Putamen (tissue), 1 donor: ENCODE results near the gene TSPYL1.

Source experiments
- DNase-seq: peaks from one replicate; pipeline ENCODE4 v3.0.0-alpha.2; 2016; ENCODE audit warnings: low spot score

Gene TSPYL1

DNA sequence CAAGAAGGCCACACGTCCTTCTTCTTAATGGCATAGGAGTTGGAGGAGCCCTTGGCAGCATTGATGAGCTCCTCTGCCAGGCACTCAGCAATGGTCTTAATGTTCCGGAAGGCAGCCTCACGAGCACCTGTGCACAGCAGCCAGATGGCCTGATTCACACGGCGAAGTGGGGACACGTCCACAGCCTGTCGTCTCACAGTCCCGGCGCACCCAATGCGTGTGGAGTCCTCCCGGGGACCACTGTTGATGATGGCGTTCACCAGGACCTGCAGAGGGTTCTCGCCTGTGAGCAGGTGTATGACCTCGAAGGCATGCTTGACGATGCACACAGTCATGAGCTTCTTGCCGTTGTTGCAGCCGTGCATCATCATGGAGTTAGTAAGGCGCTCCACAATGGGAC, 21.2 kb downstream of the TSPYL1 start:
- no peak for DNase-seq

- no peak for DNase-seq
Measured at GRCh38 chr6:116256694-116257093, 23.0 kb downstream of the TSPYL1 start.

GRCh38 chr6:116255246-116255800, 24.4 kb downstream of the TSPYL1 start:
- DNase-seq: no peak

GRCh38 chr6:116254297-116255056, 25.3 kb downstream of the TSPYL1 start:
- no peak for DNase-seq

GRCh38 chr6:116253505-116254296, 26.0 kb downstream of the TSPYL1 start, which contains the start of gene TSPYL4:
Gene TSPYL4 (minus strand): TSS chr6:116254075. CDS start chr6:116254008, 67 bp downstream.
- peak; percentile 95 for DNase-seq

- DNase-seq: no peak
Measured at GRCh38 chr6:116253188-116253504, 26.6 kb downstream of the TSPYL1 start.

- no peak for DNase-seq
Measured at GRCh38 chr6:116251568-116252384, 28.0 kb downstream of the TSPYL1 start.

DNA sequence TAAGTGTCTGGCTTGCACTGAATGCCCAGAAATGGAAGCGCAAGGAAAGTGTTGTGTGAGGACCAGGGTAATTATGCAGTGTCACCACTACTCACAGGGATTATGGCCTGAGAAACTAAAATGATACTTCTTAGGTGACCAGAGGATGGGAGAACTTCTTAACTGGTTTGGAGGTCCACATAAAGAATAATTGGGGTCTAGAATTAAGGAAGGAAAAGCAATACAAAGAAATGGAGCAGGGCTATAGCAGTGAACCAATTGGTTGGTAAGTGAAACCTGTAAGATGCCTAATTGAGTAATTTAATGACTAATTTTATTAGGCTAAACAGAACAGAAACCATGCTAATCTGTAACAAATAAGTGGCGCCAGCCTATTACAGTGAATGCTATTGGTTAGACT, 31.2 kb downstream of the TSPYL1 start:
- no peak for DNase-seq

DNA sequence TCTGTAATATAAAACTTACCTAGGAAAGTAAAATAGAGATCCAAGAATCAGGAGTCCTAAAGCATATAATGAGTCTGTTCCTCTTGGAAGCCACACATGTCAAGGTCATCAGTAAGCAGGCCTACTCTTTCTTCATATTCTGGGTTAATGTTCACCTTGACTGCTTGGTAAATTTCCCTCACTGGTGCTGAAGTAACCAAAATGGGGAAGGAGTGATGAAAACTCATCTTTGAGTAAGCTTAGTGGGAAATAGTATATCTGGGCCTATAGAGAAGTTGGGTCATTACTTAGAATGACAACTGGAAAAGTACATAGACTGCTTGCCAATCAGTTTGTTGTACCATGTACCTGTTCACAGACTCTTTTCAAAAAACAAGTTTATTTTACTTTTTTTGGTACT, 32.4 kb downstream of the TSPYL1 start:
- no peak for DNase-seq

GRCh38 chr6:116246089-116246488, 33.6 kb downstream of the TSPYL1 start:
- DNase-seq: no peak

DNA sequence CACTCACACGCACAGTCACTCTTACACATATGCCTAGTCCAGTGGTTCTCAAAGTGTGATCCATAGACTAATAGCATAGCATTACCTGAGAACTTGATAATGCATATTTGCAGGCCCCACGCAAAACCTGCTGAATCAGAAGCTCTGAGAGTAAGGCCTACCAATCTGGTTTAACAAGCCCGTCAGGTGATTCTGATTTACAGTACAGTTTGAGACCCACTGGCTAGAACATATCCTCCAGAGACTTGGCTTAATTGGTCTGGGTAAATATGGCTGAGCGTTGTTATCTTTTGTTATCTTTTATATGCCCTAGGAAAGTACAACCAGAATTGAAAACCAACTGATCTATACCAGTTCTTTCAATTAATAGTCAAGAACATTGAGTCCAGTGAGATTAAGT, 35.4 kb downstream of the TSPYL1 start:
- DNase-seq: no peak

- no peak for DNase-seq
Measured at GRCh38 chr6:116239856-116240255, 39.9 kb downstream of the TSPYL1 start.

- DNase-seq: no peak
Measured at GRCh38 chr6:116239256-116239655, 40.5 kb downstream of the TSPYL1 start.

- DNase-seq: no peak
Measured at GRCh38 chr6:116238083-116238482, 41.6 kb downstream of the TSPYL1 start.

- DNase-seq: no peak
Measured at GRCh38 chr6:116234689-116235088, 45.0 kb downstream of the TSPYL1 start.

DNA sequence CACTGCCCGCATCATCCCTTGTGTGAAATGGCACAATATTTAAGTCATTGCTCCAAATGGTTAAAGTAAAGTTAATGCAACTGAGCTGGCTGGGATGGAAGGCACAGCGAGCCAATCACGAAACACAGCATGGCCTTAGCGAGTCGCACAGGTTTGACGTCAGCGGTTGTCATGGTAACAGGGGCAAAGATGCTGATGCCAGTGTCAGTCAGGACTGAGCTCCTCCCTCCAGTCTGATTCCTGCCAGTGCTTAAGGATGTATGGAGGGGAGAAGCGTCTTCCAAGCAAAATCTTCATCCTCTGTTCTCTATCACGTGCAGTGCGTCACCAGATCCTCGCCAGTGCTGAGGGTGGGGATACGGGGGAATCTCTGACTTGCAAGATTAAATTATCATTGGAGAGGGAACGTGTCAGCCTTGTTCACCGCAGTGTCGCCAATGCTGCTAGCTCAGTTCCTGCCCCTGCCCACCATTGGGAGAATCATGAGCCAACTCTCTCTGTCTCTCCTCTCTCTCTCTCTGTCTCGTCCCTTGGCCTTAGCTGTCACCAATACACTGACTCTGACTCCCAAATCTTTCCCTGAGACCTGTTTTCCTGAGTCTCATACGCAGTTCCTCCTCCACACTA, 50.3 kb downstream of the TSPYL1 start:
- DNase-seq: peak; percentile 97
